HEK293 (cell line): Measurements from ENCODE around the gene MYO5B.

ENCODE experiments used
- CTCF ChIA-PET: fragments of 350-600 bp; formaldehyde crosslinking; extraction: SDS; loops from one replicate; lab custom pipeline; 2021; ENCODE audit warnings: antibody characterized with exemption; lab: Yijun Ruan, JAX
- POLR2A ChIA-PET: fragments of 300-600 bp; formaldehyde crosslinking; extraction: SDS; loops from one replicate; lab custom pipeline; 2020; ENCODE audit warnings: antibody characterized with exemption, inconsistent platforms; lab: Yijun Ruan, JAX
- H3K27ac ChIP-seq: fragments of 200-500 bp; sonication (Bioruptor generic); 2 replicates; pipeline ENCODE4 v1.5.1; 2014; ENCODE audit warnings: low read depth, low read length, control low read depth, inconsistent platforms; ENCODE audit errors: extremely low read depth
- H3K36me3 ChIP-seq, 2 experiments: fragments of 200-500 bp in 1 of 2; sonication (Bioruptor generic) in 1 of 2; 1 replicate in 1 of 2; 2 replicates in 1 of 2; pipeline ENCODE4 v1.5.1; 2014 to 2017; ENCODE audit warnings: inconsistent platforms in 2 of 2, low read length in 2 of 2; ENCODE audit not compliant: control insufficient read depth in 2 of 2, insufficient read depth in 1 of 2
- H3K4me1 ChIP-seq: fragments of 200-500 bp; sonication (Bioruptor generic); 2 replicates; pipeline ENCODE4 v1.5.1; 2014; ENCODE audit warnings: mild to moderate bottlenecking, low read length, inconsistent platforms; ENCODE audit not compliant: control insufficient read depth, insufficient read depth
- H3K4me3 ChIP-seq: 2 replicates; pipeline ENCODE4 v1.5.1; 2011; ENCODE audit warnings: low read depth, mild to moderate bottlenecking, control low read depth, low read length, moderate library complexity
- H3K9me3 ChIP-seq: fragments of 200-500 bp; sonication (Bioruptor generic); 2 replicates; pipeline ENCODE4 v1.5.1; 2014; ENCODE audit warnings: low read depth, low read length, inconsistent platforms; ENCODE audit not compliant: control insufficient read depth, insufficient read depth
- AEBP2 ChIP-seq: fragments of 450-650 bp; formaldehyde crosslinking; IDR thresholded peaks from 2 replicates; pipeline ENCODE4 v1.5.1; 2016; ENCODE audit warnings: missing biosample characterization, missing genetic modification characterization, borderline replicate concordance
- GLIS1 ChIP-seq: fragments of 450-650 bp; formaldehyde crosslinking; IDR thresholded peaks from 2 replicates; pipeline ENCODE4 v1.5.1; 2016; ENCODE audit warnings: missing biosample characterization, missing genetic modification characterization
- REPIN1 ChIP-seq: fragments of 450-650 bp; formaldehyde crosslinking; IDR thresholded peaks from 2 replicates; pipeline ENCODE4 v1.5.1; 2017; ENCODE audit warnings: missing biosample characterization, missing genetic modification characterization, low read depth
- SALL2 ChIP-seq: fragments of 450-650 bp; formaldehyde crosslinking; IDR thresholded peaks from 2 replicates; pipeline ENCODE4 v1.5.0; 2017; ENCODE audit warnings: missing biosample characterization, mild to moderate bottlenecking, missing genetic modification characterization, borderline replicate concordance
- TCF7L2 ChIP-seq: IDR thresholded peaks from 2 replicates; pipeline ENCODE4 v1.6.1; 2011; ENCODE audit warnings: low read depth, mild to moderate bottlenecking, inconsistent platforms, low read length, moderate library complexity, borderline replicate concordance
- TRIM28 ChIP-seq: IDR thresholded peaks from 2 replicates; pipeline ENCODE4 v1.6.1; 2011; ENCODE audit warnings: low read length, control low read depth, borderline replicate concordance
- ZBTB1 ChIP-seq: fragments of 450-650 bp; formaldehyde crosslinking; IDR thresholded peaks from 2 replicates; pipeline ENCODE4 v1.5.1; 2016; ENCODE audit warnings: missing biosample characterization, missing genetic modification characterization
- ZNF114 ChIP-seq: fragments of 450-650 bp; formaldehyde crosslinking; IDR thresholded peaks from 2 replicates; pipeline ENCODE4 v1.5.0; 2017; ENCODE audit warnings: missing biosample characterization, missing genetic modification characterization
- ZNF155 ChIP-seq: fragments of 450-650 bp; formaldehyde crosslinking; IDR thresholded peaks from 2 replicates; pipeline ENCODE4 v1.5.1; 2016; ENCODE audit warnings: missing biosample characterization, missing genetic modification characterization
- ZNF211 ChIP-seq: fragments of 450-650 bp; formaldehyde crosslinking; IDR thresholded peaks from 2 replicates; pipeline ENCODE4 v1.5.1; 2016; ENCODE audit warnings: low read depth, missing biosample characterization, missing genetic modification characterization
- ZNF280D ChIP-seq: fragments of 450-650 bp; formaldehyde crosslinking; IDR thresholded peaks from 2 replicates; pipeline ENCODE4 v1.5.1; 2016; ENCODE audit warnings: missing biosample characterization, missing genetic modification characterization
- ZNF473 ChIP-seq: fragments of 450-650 bp; formaldehyde crosslinking; IDR thresholded peaks from 2 replicates; pipeline ENCODE4 v1.5.1; 2017; ENCODE audit warnings: missing biosample characterization, missing genetic modification characterization
- ZNF558 ChIP-seq: fragments of 450-650 bp; formaldehyde crosslinking; IDR thresholded peaks from 2 replicates; pipeline ENCODE4 v1.5.1; 2016; ENCODE audit warnings: missing biosample characterization, missing genetic modification characterization
- ZNF624 ChIP-seq: fragments of 450-650 bp; formaldehyde crosslinking; IDR thresholded peaks from 2 replicates; pipeline ENCODE4 v1.5.1; 2017; ENCODE audit warnings: missing biosample characterization, missing genetic modification characterization
- ZNF629 ChIP-seq: fragments of 450-650 bp; formaldehyde crosslinking; IDR thresholded peaks from 2 replicates; pipeline ENCODE4 v1.5.1; 2017; ENCODE audit warnings: missing biosample characterization, missing genetic modification characterization
- ZNF747 ChIP-seq: fragments of 450-650 bp; formaldehyde crosslinking; IDR thresholded peaks from 2 replicates; pipeline ENCODE4 v1.5.1; 2016; ENCODE audit warnings: missing biosample characterization, missing genetic modification characterization
- ZSCAN4 ChIP-seq: fragments of 450-650 bp; formaldehyde crosslinking; IDR thresholded peaks from 2 replicates; pipeline ENCODE4 v1.5.1; 2017; ENCODE audit warnings: missing biosample characterization, missing genetic modification characterization
- TF ChIP-seq, protein P1 (sequence below): fragments of 450-650 bp; formaldehyde crosslinking; IDR thresholded peaks from 2 replicates; pipeline ENCODE4 v1.5.1; 2017; ENCODE audit warnings: missing biosample characterization, missing genetic modification characterization
- TF ChIP-seq, protein P2 (sequence below): fragments of 450-650 bp; formaldehyde crosslinking; IDR thresholded peaks from 2 replicates; pipeline ENCODE4 v1.5.1; 2016; ENCODE audit warnings: missing biosample characterization, missing genetic modification characterization, borderline replicate concordance

The MYO5B gene

DNA sequence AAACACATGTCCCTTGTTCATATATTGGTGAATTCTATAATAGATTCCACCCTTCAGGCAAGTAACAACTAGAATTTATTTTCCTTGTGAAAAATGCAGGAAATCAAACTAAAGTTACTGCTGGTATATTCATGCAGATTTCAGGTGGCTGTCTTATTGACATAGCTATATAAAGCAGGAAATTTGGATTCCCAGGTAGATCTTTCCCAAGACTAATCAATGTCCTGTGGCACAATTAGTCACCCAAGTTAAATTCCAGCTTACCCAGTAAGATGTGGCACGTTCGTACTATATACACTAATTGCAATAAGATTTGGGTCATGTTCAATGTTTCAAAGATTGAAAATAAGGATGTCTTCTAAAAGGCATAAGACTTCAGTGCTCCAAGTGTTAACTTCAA, 42.0 kb downstream of the MYO5B start (continued):
- no peak for TF ChIP-seq AEBP2 (tag by site-specific recombination)
- no peak for TF ChIP-seq ZNF624 (tag by site-specific recombination)
- no peak for TF ChIP-seq GLIS1 (tag by site-specific recombination)
- TF ChIP-seq ZNF558 (tag by site-specific recombination): no peak
- no peak for TF ChIP-seq ZNF211 (tag by site-specific recombination)

GRCh38 chr18:50151926-50152325, 43.0 kb downstream of the MYO5B start:
- H3K4me3 ChIP-seq: no peak overlapping the region
- no peaks in the 10 kb centered on the region for H3K9me3 ChIP-seq
- H3K27ac ChIP-seq: no peak overlapping the region
- ChIA-PET CTCF (interaction anchor here (1.0 to 1.4 kb wide), 2 partner anchors 26 to 288 kb away, joined by 3 to 4 read pairs; no protein-coding TSS in a partner anchor), POLR2A (no interaction called here)
- H3K4me1 ChIP-seq: peaks cover 4% of the 10 kb centered on the region
- no peaks in the 10 kb centered on the region for H3K36me3 ChIP-seq
- TF ChIP-seq SALL2 (no peak), ZSCAN4 (tag by site-specific recombination) (no peak), ZNF155 (tag by site-specific recombination) (no peak), TCF7L2 (no peak)
- TF ChIP-seq, protein P1, sequence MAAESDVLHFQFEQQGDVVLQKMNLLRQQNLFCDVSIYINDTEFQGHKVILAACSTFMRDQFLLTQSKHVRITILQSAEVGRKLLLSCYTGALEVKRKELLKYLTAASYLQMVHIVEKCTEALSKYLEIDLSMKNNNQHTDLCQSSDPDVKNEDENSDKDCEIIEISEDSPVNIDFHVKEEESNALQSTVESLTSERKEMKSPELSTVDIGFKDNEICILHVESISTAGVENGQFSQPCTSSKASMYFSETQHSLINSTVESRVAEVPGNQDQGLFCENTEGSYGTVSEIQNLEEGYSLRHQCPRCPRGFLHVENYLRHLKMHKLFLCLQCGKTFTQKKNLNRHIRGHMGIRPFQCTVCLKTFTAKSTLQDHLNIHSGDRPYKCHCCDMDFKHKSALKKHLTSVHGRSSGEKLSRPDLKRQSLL (tag by site-specific recombination): no peak
- TF ChIP-seq, protein P2, sequence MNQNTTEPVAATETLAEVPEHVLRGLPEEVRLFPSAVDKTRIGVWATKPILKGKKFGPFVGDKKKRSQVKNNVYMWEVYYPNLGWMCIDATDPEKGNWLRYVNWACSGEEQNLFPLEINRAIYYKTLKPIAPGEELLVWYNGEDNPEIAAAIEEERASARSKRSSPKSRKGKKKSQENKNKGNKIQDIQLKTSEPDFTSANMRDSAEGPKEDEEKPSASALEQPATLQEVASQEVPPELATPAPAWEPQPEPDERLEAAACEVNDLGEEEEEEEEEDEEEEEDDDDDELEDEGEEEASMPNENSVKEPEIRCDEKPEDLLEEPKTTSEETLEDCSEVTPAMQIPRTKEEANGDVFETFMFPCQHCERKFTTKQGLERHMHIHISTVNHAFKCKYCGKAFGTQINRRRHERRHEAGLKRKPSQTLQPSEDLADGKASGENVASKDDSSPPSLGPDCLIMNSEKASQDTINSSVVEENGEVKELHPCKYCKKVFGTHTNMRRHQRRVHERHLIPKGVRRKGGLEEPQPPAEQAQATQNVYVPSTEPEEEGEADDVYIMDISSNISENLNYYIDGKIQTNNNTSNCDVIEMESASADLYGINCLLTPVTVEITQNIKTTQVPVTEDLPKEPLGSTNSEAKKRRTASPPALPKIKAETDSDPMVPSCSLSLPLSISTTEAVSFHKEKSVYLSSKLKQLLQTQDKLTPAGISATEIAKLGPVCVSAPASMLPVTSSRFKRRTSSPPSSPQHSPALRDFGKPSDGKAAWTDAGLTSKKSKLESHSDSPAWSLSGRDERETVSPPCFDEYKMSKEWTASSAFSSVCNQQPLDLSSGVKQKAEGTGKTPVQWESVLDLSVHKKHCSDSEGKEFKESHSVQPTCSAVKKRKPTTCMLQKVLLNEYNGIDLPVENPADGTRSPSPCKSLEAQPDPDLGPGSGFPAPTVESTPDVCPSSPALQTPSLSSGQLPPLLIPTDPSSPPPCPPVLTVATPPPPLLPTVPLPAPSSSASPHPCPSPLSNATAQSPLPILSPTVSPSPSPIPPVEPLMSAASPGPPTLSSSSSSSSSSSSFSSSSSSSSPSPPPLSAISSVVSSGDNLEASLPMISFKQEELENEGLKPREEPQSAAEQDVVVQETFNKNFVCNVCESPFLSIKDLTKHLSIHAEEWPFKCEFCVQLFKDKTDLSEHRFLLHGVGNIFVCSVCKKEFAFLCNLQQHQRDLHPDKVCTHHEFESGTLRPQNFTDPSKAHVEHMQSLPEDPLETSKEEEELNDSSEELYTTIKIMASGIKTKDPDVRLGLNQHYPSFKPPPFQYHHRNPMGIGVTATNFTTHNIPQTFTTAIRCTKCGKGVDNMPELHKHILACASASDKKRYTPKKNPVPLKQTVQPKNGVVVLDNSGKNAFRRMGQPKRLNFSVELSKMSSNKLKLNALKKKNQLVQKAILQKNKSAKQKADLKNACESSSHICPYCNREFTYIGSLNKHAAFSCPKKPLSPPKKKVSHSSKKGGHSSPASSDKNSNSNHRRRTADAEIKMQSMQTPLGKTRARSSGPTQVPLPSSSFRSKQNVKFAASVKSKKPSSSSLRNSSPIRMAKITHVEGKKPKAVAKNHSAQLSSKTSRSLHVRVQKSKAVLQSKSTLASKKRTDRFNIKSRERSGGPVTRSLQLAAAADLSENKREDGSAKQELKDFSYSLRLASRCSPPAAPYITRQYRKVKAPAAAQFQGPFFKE: no peak
- TF ChIP-seq, all 188 proteins: peak for 0

- no peak overlapping the region for H3K27ac ChIP-seq
- ChIA-PET POLR2A (no interaction called here), CTCF (interaction anchor here (1.1 kb wide), 1 partner anchor 10 kb away, joined by 4 read pairs; no protein-coding TSS in a partner anchor)
- TF ChIP-seq ZNF747 (tag by site-specific recombination): no peak
- TF ChIP-seq REPIN1 (tag by site-specific recombination): no peak
- TF ChIP-seq ZBTB1 (tag by site-specific recombination): no peak
- no peak for TF ChIP-seq ZNF473 (tag by site-specific recombination)
- TF ChIP-seq ZNF114: no peak
- TF ChIP-seq TRIM28: no peak
- no peak for TF ChIP-seq ZNF280D (tag by site-specific recombination)
- TF ChIP-seq ZSCAN4 (tag by site-specific recombination): no peak
- no peak for TF ChIP-seq ZNF629
Observed at GRCh38 chr18:50144540-50144939, 50.4 kb downstream of the MYO5B start.

More at GRCh38 chr18:50144540-50144939, 50.4 kb downstream of the MYO5B start:
- H3K4me3 ChIP-seq: no peak overlapping the region
- H3K36me3 ChIP-seq: no peaks in the 10 kb centered on the region
- no peaks in the 10 kb centered on the region for H3K4me1 ChIP-seq
- H3K9me3 ChIP-seq: no peaks in the 10 kb centered on the region
